Endometrium (tissue), 2 donors: ENCODE data around the gene MTMR2.

Source experiments
- FAIRE-seq: peaks from 2 replicates; lab custom pipeline; 2012; peaks lifted over from hg19 to GRCh38; lab: Jason Lieb, UNC
- donor health status: control.
- donor health status: control.

MTMR2 gene

DNA sequence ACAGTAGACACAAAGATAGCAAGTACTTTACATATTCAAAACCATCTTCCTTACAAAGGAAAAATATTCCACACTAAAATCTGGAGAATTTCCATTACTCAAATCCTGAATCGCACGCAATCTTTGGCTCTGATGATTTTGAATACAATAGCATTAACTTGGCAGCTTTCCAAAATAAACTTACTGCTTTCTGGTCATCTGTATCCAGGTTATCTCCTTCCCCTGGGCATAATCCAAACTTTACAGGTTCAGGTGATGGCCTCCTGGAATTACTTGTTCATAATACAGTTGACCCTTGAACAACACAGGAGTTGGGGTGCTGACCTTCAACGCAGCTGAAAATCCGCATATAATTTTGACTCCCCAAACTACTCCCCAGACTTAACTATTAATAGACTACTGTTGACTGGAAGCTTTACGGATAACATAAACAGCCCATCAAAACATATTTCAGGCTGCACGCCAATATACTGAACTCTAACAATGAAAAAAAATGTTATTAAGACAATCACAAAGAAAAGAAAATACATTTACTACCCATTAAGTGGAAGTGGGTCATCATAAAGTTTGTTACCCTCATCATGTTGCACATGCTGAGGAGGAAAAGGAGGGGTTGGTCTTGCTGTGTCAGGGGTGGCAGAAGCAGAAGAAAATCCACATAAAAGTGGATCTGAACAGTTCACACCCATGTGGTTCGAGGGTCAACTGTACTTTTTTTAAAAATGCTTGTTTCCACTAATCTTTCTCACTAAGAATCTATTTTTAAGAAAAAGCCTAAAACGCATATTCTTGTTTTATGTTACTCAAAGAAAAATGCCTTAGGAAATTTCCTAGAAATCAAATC, 6.5 kb downstream of the MTMR2 start:
- FAIRE-seq, result no peak

DNA sequence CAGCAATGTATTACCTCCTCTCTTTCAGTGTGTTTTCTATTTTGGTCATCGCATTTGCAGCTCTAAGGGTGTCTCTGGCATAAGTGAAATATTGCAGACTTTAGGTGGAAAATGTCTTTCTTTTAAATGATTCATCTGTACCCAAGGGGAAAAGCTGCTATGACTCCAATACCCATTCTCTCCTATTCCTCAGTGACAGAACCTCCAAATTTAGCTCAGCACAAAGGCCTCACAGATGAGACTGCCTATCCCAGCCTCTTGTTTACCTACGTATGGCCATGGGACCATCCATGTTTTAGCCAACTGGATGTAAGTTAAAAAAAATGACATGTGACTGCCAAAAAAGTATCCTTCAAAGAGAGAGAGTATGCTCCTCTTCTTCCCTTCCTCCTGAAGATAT, 7.9 kb downstream of the MTMR2 start:
- FAIRE-seq, result no peak

DNA sequence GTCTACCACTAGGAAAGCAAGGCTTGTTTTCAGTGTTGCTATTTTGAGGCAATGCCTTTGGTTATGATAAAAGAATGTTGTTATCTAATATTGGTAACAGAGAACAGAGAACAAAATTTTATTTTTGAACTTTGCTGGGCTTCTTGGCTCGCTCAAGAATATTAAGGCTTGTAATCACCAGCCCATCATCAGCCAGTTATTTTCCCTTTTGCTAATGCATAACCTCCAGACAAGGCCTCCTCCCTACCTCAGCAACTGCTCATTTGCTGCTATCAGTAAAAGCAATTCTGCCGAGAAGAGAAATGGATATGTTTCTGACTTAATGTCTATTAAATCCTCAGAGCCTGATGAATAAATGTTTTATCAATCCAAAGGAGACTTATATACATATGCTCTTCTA, 8.9 kb downstream of the MTMR2 start:
- FAIRE-seq, result no peak

DNA sequence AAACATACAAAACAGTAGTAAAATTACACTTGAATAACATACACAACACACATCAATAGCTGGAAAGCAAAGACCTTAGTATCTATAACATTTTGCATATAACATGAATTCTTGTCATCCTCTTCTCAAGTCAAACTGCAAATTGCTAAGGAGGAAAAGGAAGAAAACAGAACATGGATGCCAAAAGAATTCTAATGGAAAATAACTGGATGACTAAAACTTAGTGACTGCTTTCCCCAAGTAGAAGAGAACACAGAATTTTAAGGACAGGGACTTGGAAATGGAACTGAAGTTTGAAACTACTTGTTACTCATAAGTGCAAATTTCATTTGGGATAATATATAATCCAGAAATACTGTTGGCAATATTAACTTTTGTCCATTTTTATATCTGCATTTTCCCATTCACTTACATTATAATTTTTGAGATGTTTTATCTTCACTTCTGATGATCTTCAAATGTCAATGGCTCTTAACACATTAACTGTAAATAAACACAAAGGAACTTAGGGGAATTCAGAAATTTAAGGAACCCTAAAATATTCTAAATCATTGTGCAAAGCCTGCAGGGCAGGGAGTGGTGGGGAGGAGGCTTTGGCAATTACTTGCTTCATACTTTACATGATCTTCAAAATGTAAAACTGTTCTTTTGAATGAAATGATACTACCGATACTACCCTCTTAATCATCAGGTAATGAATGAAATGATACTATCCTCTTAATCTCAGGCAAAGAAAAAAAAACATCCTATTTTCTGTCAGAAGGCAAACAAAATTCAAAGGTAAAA, 9.9 kb downstream of the MTMR2 start:
- no peak for FAIRE-seq

DNA sequence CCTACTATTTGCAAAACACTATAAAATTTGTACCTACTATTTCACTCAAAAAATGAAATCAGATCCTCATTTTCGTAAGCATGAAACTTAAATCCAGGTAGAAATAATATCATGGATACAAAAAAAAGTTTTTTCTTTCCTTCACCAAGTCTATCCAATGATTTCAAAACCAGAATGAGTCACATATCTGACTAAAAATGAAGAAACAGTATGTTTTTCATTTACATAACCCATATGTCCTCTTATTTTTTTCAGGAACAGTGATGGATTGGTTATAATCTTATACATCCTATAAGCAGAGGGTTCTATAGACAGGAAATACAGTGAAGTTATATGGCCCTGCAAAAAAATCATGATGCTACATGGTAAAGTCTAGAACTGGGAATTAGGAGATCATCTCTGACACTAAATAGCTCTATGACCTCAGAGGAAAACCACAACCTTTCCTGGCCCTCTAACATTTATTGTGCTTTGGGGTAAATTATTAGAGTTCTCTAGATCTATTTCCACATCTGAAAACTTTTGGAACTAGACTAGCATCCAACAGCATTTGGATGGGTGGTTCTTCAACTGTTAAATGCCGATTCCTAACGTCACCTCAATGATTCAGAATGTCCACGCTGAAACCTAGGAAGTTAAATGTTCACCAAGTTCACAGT, 10.9 kb downstream of the MTMR2 start:
- no peak for FAIRE-seq

DNA sequence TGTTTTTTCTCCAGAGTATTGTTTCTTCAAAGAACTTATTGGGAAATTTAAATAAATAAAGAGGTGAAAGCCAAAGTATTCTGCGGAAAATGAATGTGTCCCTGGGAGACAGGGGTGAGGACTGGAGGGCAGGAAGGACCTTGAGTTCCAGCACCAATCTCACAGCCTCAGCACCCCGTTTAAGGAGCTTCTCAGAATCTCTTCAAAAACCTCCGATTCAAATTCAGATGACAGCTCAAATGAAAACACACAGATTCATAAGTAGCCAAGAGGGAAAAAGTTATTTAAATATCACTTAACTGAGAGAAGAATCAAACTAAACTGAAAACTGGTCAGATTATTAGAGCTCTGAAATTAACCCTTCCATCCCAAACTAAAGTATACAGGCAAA, 12.5 kb downstream of the MTMR2 start:
- FAIRE-seq, result no peak

DNA sequence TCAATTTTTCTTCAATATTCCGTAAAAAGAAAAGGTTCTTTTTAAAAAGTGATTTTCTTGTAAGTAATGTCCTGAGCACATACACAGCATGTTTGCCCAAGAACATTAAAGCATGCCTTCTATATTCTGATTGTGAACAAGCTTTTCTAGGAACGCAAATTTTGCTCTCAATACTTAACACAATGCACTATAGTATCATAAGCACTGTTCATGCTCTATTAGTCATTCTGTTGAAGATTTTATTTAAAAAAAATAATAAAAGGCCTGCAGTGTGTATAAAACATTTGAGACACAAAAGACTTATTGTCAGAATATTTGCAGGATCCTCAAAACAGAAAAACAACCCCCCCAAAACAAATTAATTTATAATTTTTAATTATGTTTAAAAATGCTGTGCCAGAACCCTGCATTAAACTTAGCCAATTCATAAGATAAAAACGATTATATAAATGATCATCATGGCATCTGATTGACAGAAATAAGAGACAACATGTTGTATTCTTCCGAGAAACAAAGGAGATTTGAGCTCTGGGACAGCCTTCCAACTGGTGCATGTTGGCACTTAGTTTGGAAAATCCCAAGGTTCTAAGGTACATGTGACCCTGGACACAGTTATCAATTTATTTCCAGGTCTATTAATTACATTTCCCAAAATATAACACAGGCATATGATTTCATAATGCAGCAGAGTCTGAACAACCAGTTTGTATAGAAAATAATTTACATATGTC, 13.1 kb downstream of the MTMR2 start:
- no peak for FAIRE-seq

DNA sequence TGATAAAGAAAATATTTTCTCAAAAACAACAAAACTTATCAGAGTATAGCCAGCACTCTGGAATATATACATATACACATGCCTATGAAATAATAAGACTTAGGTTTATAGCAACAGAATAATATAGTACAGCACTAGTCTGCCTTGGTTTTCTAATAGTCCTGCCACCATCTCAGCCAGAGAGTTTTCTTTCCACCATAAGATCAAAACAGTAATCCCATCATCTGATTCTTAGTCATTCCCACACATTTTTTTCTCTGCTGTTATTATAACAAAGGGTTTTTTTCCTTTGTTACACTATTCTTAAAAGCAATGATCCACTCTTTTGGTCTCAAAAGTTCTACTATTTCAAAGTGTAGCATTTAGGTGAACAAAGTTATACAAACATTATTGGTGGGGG, 15.1 kb downstream of the MTMR2 start:
- FAIRE-seq, result no peak

DNA sequence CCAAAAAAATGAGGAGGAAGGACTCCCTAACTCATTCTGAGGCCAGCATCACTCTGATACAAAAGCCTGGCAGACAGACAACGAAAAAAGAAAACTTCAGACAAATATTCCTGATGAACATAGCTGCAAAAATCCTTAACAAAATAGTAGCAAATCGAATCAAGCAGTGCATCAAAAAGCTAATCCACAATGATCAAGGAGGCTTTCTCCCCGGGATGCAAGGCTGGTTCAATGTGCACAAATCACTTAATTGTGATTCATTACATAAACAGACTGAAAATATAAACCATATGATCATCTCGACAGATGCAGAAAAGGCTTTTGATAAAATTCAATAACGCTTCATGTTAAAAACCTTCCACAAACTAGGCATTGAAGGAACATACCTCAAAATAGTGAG, 16.4 kb downstream of the MTMR2 start:
- no peak for FAIRE-seq

DNA sequence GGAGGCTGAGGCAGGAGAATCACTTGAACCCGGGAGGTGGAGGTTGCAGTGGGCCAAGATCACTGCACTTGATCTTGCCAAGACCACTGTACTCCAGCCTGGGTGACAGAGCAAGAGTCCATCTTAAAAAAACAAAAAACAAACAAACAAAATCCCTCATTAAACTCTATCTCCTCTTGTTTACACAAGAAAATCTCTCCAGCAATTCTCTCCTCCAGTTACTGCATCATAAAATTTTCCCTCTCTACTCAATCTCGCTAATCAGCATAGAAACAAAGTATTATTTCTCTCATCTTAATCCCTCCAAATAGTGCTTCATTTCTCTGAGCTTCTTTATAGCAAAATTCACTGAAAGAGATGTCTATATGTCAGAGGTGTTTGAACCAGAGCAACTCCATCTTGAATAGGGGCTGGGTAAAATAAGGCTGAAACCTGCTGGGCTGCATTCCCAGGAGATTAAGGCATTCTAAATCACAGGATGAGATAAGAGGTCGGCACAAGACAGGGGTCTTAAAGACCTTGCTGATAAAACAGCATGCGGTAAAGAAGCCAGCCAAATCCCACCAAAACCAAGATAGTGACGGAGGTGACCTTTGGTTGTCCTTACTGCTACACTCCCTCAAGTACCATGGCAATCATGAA, 19.8 kb downstream of the MTMR2 start:
- FAIRE-seq, result no peak

DNA sequence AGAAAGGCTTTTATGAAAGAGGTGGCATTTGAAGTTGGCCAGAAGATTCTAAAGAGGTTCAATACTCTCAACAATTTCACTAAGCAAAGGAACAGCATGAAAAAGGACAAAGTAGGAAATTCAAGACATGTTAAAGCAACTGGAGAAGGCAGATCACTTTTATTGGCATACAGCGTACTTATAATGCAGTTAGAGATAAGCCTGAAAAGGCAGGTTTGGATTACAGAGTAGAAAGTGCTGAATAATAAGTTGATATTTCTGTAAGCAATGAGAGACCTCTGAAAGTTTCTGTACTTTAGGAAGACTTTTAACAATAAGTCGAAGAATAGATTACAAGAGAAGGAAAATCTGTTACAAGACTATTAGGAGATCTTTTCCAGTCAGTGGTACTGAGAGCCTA, 25.1 kb downstream of the MTMR2 start:
- FAIRE-seq, result no peak

DNA sequence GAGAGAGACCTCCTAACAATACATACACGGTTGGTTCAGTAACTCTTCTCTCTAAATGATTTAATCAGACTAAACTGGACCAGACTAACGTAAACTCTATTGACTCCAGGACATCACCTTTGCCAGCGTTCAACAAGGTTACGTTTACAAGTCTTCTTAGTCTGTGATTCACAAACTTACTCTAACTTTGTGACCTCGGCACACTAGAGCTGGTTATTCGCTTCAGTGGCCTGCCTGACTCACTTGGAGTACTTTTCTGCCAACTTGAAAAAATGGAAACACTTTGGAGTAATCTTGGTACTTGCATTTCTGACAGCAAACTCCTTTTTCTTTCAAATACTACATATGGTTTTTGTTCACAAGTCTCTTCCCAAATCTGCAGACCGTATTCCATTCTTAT, 26.2 kb downstream of the MTMR2 start:
- FAIRE-seq, result no peak

DNA sequence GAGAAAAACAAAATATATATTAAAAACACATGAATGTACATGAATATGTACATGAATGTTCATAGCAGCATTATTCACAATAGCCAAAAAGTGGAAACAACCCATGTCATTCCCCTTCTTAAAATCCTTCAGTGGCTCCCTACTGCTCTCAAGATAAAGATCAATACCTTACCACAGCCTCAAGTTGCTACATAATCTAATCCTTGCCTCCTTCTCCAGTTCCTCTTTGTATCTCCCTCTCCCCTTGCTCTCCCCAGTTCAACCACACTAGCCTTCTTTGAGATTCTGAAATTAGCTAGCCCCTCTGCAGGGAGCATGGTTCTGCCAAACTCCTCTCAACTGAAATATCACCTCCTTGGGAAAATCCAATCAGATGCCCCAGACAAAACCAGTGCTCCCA, 28.1 kb downstream of the MTMR2 start:
- no peak for FAIRE-seq

DNA sequence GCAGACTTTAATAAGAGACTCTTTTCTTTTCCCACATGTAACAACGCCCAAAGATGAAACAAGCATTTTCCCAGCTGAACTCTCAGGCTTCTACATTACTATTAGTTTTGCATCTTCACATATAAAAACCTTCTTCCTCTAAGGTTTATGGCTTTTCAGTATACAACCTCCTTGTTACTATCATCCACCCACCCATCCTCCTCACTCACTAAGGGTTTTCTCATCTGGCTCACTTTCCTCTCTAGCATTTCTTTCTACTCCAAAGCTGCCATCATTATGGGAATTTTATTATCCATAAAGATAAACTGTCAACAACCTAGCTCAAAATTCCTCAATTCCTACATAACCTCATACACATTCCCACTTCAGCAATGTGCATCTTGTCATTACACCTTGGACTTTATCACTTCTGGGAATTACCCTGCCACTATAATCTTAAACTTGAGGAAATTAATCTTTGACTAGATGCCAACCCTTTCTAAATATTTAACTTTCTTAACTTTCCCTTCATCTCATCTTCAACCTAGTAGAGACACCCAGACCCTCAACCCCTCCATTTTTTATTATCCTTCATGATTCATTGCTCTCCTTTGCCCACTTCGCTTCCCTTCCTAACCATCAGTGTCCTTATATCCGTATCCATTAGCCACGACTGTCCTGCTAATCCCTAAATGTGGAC, 30.9 kb downstream of the MTMR2 start:
- FAIRE-seq, result no peak

DNA sequence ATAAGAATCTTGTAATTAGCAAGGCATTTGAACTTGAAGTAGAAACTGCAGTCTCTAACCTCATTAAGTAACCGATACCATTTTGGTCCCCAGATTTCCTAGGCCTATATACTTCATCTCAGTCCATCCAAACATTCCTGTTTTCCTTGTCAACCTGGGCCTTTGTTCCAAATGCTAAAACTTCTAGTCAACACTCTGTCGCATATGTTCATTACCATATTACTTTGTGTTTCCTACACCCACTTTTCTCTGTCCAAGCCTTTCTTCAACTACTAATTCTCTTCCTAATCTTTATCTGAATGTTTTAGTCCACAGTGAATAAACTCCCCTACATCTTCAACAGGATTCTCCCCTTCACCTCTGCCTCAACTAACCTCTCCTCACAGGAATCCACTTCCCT, 31.4 kb downstream of the MTMR2 start:
- FAIRE-seq, result no peak

DNA sequence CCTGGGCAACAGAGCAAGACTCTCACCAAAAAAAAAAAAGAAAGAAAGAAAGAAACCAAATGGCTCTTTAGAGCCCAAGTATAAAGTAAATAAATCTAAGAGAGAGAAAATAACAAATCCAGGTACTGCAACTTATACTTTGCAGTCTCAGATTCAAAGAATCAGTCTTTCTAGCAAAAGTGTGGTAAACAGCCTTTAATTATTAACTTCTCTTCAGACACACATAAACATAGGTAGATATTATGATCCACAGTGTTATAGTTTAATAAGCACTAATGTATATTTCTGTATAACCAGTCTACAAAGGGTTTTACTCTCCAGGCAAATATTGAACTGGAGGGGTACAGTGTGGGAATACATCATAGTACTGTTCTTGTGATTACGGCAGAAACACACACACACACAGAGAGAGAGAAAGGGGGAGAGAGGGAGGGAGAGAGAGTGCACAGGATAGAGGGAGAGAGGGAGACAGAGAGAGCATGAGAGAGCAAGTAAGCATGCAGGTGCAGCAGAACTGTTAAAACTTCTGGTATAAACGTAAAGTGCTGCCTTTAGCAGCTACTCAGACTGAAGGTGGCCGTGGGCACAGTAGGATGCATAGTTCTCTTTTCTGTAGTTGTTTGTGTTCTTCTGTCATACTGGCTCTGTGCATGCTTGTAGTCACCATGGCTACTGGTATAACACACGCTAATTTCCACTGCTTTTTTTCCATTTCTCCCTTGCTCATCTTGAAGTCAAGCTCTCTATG, 32.3 kb downstream of the MTMR2 start:
- no peak for FAIRE-seq

DNA sequence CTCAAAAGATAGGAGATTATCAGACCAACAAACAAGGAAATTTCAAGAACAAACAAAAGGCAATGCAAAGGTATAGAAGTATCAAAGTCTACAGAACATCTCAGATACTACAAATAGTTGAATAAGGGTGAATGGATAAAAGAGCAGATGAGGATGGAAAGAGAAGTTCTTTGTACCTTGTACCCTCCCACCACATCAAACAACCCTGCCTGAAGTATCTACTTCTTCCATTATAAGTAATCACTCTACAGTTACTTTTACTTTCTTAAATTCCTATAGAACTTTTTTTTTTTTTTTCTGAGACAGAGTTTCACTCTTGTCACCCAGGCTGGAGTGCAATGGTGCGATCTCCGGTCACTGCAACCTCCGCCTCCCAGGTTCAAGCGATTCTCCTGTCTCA, 35.1 kb downstream of the MTMR2 start:
- no peak for FAIRE-seq

DNA sequence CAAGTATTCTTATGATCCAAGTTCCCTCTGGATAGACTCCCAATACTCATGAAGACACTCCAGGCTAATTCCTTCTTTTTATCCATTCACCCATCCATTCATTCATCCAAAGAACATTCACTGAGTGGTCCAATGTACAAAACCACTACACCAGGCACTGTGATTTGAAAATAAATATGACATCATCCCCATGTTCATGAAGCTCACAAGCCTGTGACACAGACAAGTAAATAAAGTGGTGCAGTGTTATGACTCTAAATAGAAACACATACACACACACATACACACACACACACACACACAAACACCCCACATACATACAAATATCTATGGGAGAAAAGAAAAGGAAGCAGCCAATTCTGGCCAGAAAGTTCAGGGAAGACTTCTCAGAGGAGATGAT, 35.5 kb downstream of the MTMR2 start:
- no peak for FAIRE-seq

DNA sequence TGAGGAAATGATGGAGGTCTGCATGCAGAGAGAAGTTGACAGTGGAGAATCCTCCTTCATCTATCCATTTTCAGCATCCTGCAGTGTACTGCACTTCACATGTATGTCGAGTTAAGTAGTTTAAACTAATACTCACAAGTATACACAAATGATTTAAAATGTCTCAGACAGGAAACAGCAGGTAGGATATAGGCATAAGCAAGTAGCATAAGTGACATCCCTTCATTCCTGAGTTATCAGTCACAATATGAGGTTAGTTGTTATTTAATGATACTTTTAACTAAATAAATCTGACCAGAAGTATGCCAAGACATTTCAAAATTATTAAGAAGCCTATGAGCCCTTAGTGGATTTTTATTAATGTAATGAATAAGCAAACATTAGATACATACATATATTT, 37.4 kb downstream of the MTMR2 start:
- FAIRE-seq, result no peak

DNA sequence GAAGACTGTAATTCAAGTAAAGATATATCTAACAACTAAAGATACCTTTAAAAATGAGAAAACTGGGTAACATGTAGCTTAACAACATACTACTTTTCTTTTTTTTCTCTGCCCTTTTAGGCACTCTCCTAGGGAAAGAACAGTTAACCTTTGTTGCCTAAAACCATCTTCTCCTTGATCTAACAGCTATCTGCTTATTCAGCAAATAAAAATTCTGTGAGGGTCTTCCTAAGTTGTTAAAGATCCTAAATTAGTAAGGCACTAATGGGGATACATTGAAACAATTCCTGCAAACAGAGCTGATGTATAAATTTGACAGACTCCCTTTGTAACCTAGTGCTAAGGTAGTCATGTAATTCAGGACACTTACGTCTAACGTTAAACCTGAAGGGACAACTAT, 39.1 kb downstream of the MTMR2 start:
- no peak for FAIRE-seq

DNA sequence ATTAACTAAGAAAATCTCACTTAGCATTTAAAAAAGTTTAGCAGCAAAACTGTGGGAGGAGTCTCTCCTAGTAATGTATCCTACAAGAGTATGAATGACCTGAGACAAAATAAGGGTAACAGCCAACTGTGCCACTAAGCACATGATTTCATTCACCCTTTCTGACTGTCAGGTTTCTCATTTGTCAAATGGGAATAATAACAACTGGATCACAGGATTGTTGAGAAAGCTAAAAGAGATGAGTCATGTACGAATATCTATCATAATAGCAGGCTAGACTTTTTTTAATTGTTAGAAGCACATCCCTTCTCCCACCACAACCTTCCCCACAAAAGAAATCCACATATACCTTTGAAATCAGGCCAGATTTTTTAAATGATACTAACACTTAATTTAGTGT, 39.5 kb downstream of the MTMR2 start:
- FAIRE-seq, result no peak
